Measurements from ENCODE around the gene PLS3.
A peak's percentile ranks its signal among the peaks of the same experiment; 100 is the strongest.
"Not testable (repeated sequence)": the region's sequence is repeated elsewhere in the genome, so short reads cannot be mapped to it uniquely, and the experiment has no call there.

Gene PLS3

DNA sequence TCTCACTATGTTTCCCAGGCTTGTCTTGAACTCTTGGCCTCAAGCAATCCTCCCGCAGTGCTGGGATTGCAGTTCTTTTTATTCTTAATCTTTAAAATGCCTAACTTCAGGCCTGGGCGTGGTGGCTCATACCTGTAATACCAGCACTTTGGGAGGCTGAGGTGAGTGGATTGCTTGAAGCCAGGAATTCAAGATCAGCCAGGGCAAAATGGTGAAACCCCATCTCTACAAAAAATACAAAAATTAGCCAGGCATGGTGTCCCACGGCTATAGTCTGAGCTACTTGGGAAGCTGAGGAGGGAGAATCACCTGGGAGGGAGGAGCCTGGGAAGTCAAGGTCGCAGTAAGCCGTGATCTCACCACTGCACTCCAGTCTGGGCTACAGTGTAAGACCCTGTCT, 45.9 kb downstream of the PLS3 start:
- DNase-seq (ENCODE audit: low spot score), result no peak

- DNase-seq (ENCODE audit: low spot score), result no peak
Observed at GRCh38 chrX:115609621-115610020, 48.6 kb downstream of the PLS3 start.

DNA sequence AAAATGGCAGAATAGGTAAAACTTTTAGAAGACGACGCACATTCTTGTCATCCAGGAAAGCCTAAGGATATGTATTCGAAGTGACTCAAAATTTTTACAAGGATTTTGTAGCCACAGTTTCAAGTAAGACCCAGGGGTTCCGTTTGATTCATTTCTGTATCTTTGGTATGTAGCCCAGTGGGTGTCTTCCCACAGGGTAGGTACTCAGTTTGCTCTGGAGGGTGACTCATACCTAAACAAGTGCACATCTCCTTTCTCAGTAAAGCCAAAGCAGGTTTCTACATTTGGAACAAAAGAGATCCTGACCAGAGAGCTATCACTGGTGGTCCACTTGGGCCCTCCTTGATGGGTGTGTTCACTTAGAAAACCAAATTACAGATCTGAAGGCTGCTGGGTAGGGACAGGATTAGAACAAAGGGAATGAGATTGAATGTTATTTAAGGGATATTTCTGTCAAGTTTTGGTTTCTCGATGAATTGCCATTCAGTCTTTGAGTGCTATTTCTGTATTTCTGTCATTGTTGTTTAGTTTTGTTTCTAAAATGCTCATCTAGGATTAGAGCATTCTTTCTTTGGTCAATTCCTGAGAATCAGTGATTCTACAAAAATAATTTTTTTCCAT, 56.1 kb downstream of the PLS3 start:
- DNase-seq (ENCODE audit: low spot score), result peak; percentile 74

GRCh38 chrX:115622534-115622933, 61.6 kb downstream of the PLS3 start:
- DNase-seq (ENCODE audit: low spot score), result no peak

DNA sequence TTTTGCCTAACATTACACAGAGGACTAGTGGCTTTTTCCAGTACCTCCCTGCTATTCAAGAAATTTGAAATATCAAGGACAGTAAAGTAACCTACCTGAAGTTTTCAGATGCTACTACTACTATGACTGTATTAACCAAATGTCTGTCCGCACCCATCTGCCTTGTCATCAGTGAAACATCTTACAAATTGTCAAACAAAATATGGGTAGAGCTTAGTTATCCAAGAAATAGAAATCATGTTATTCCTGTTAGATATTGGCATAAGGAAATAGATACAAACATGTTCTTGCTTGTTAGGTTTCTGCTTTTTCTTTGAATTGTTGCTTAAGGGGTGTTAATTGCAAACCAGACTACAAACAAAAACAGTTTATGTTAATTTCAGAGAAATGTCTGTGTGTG, 63.9 kb downstream of the PLS3 start:
- DNase-seq (ENCODE audit: low spot score), result no peak

- DNase-seq (ENCODE audit: low spot score), result no peak
Observed at GRCh38 chrX:115625572-115626301, 64.8 kb downstream of the PLS3 start.

GRCh38 chrX:115630204-115630603, 69.2 kb downstream of the PLS3 start:
- no peak for DNase-seq (ENCODE audit: low spot score)

DNA sequence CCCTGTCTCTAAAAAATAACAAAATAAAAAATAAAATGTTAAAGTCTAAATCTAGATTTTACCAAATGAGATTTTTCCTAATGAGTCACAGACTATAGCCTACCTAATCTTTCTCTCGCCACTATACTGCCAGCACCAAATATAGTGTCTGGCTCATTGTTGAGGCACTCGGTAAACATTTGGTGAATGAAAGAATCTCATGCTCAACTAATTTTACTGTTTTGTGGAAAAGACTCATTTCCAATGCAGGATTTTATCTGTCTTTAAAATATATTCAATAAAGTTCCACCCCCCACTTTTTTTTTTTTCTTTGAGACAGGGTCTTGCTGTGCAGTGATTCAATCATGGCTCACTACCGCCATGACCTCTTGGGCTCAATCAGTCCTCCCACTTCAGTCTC, 71.5 kb downstream of the PLS3 start:
- DNase-seq (ENCODE audit: low spot score), result no peak

- DNase-seq (ENCODE audit: low spot score), result not testable (repeated sequence)
Observed at GRCh38 chrX:115633397-115633796, 72.4 kb downstream of the PLS3 start.

- no peak for DNase-seq (ENCODE audit: low spot score)
Observed at GRCh38 chrX:115639334-115639880, 78.4 kb downstream of the PLS3 start.

DNA sequence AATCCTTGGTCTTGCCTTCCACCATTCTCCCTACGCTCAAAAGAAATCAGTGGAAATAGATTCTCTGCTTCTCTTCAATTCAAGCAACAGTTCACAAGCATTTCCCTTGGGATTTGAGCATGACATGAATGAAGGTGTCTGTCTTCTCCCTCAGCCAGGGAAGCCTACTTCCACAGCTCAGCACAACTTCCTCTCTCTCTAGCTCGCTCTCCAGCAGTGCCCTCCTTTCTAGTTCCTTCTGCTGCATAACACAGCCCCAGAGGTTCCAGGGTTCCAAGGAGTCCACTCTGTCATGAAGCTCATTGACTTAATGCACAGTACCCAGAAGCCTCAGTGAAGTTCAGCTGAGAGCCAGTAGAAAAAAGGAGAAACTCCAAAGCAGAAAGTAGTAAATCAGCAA, 81.3 kb downstream of the PLS3 start:
- no peak for DNase-seq (ENCODE audit: low spot score)

DNA sequence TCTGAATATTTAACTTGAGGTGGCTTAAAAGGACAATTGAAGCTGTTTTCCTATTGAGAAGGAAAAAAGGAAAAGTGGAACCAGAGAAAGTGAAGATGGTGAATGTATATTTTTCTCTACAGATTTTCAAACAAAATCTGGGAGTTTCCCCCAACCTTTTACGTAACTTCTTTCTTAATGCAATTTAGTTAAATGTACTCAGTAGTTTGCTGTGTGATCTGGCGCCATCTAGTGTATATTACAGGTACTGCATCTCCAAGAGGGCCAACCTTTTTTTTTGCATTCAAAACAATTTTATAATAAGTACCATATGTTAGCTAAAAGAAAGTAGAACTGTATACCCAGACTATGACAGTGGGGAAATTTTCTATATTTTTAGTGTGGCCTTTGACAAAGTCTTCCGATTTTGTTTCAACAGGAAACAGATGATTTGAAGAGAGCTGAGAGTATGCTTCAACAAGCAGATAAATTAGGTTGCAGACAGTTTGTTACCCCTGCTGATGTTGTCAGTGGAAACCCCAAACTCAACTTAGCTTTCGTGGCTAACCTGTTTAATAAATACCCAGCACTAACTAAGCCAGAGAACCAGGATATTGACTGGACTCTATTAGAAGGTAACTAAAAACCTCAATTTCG, 82.0 kb downstream of the PLS3 start:
- DNase-seq (ENCODE audit: low spot score), result peak; percentile 53

GRCh38 chrX:115644397-115644796, 83.4 kb downstream of the PLS3 start:
- not testable (repeated sequence) for DNase-seq (ENCODE audit: low spot score)

- DNase-seq (ENCODE audit: low spot score), result no peak
Observed at GRCh38 chrX:115649461-115650063, 88.6 kb downstream of the PLS3 start.

GRCh38 chrX:115650449-115650848, 89.5 kb downstream of the PLS3 start:
- no peak for DNase-seq (ENCODE audit: low spot score)

DNA sequence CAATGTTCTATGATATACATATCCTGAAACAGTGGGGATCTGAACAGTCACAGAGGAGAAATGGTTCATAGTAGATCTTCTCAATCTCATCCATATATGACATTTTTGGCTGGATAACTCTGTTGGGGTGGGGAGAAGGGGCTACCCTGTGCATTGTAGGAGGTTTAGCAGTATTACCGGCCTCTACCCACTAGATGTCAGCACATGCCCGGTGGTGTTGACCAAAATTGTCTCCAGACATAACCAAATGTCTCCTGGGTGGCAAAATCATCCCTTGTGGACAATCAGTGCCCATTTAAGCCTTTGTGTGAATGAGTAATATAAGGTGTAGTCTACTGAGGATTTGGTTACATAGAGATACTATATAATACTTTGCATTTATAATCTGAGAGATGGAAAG, 89.9 kb downstream of the PLS3 start:
- peak; percentile 42 for DNase-seq (ENCODE audit: low spot score)

- no peak for DNase-seq (ENCODE audit: low spot score)
Observed at GRCh38 chrX:115652221-115652620, 91.2 kb downstream of the PLS3 start.

DNA sequence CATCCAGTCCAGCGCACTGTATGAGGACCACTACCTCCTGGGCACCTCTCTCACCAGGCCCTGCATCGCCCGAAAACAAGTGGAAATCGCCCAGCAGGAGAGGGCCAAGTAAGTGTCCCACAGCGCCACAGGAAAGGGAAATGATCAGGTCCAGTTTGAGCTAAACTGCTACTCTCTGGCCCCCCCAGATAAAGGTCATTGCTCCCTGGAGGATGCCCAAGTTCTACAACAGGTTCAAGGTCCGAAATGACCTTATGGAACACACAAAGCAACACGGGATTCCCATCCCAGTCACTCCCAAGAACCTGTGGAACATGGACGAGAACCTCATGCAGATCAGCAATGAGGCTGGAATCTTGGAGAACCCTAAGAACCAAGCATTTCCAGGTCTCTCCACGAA, 104.1 kb downstream of the PLS3 start:
- DNase-seq (ENCODE audit: low spot score), result no peak

DNA sequence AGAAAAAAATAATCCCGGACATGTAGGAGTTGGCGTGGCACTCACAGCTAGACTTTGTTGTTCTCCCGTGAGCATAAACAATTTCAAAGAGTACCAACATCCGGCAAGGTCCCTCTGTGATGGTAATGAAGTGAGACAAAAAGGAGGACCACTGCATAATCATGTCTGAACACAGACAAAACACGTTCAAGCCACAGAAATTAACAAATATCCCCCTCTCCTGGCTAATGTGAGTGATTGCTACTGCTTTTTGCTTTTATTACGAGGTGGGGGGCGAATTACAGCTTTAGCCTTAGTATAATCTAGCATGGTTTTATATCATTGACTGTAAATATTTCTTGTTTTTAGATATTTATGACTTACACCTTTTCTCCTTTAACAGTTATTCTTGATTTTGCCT, 118.5 kb downstream of the PLS3 start:
- no peak for DNase-seq (ENCODE audit: low spot score)

- DNase-seq (ENCODE audit: low spot score), result no peak
Observed at GRCh38 chrX:115687595-115687994, 126.6 kb downstream of the PLS3 start.

- no peak for DNase-seq (ENCODE audit: low spot score)
Observed at GRCh38 chrX:115689931-115690330, 129.0 kb downstream of the PLS3 start.

DNA sequence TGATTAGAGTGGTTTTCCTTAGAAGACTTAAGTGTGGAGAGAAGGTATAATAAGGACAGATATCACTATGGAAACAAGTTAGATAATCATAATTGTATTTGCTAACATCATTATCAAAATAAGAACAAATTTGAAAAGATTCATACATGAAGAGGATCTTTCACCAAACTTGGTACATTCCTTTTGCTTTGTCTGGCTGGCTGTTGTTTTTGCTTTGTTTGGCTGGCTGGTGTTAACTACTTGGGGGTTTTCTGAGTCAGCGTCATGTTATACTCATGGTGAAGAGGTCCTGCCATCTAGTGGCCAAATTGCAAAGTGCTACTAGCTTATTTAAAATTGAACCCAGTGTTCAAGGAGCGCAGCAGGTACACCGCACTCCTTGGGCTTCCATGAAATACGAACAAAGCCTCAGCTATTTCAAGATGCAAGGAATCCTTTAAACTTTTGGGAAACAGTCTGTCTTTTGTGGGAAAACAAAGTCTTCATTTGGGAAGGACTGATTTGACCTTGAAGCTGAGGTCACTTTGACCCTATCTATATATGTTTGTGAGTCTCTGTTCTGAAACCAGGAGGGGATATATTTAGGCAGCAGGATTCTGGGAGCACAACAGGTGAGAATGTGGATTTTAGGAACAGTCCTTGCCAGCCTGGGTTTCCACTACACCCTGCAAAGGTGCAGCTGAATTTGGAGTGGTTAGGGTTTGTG, 129.7 kb downstream of the PLS3 start:
- peak; percentile 73 for DNase-seq (ENCODE audit: low spot score)
